NCI-H446 treated with DMSO at 0.1 percent for 48 hours (cell line): ENCODE data around the gene NCAM1.
A peak's percentile ranks its signal among the peaks of the same experiment; 100 is the strongest.

ENCODE experiments used
- DNase-seq: peaks from one replicate; lab custom pipeline; 2025; lab: John Stamatoyannopoulos, UW

NCAM1 gene

GRCh38 chr11:113311536-113311935 is 350.3 kb downstream of the NCAM1 start:
- DNase-seq: no peak

- no peak for DNase-seq
Measured at GRCh38 chr11:113313601-113314000, 352.4 kb downstream of the NCAM1 start.

GRCh38 chr11:113314065-113314388 is 352.8 kb downstream of the NCAM1 start:
- no peak for DNase-seq

GRCh38 chr11:113314389-113315301 is 353.4 kb downstream of the NCAM1 start, which contains the start of gene TTC12:
Gene TTC12, plus strand, starts transcription at chr11:113314583. Its CDS starts 1,675 bp downstream, at chr11:113316258.
- DNase-seq: peak; percentile 63

- no peak for DNase-seq
Measured at GRCh38 chr11:113315811-113316210, 354.6 kb downstream of the NCAM1 start.

DNA sequence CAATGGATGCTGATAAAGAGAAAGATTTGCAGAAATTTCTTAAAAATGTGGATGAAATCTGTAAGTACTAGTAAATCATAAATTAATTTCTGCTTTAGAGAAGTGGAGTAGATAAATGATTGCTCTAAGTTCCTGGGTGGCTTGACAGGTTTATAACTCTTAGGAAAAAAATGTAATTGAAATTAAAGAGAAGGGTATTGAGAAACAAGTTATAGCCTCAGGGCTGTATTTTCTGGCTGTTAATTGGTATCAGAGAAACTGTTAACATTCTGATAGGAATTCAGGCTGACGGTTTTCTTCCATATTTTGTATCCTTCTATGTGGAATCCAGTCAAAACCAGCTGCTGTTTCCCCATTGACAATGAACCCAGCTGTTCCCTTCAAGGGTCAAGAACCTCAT is 355.0 kb downstream of the NCAM1 start:
- DNase-seq: no peak

DNA sequence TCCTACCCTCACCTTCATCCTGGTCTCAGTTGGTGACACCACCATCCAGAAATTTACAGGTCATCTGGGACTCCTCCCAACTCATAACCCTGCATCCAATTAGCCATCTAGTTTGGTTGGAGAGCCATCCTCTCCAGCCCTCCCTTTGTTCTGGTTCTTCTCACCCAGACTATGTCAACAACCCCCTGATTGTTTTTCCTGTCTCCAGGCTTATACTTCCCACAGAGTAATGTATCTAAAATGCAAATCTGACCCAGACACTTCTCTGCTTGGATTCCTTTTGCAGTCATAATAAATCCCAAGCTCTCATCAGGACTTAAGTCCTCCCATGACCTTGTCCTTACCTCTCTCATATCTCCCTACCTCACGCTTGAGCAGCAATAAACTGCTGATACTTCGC is 356.1 kb downstream of the NCAM1 start:
- no peak for DNase-seq

- no peak for DNase-seq
Measured at GRCh38 chr11:113319085-113319484, 357.9 kb downstream of the NCAM1 start.

DNA sequence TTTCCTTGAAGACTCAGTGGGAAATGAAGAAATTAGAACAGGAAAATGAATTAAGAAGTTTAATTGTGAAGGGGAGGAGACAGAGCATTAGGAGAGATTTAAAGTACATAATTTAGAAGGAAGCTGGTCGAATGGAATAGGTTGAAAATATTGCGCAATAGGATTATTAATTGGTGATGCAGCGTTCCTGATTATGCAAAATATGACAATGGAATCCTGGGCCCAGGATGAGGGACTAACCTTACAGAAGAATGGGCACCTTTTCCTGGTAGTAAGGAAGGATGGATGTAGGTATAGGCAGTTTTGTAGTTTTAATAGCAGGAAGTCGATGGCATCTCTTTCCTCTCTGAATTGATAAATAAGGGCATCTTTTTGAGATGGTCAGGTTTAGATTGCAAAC is 360.9 kb downstream of the NCAM1 start:
- no peak for DNase-seq

DNA sequence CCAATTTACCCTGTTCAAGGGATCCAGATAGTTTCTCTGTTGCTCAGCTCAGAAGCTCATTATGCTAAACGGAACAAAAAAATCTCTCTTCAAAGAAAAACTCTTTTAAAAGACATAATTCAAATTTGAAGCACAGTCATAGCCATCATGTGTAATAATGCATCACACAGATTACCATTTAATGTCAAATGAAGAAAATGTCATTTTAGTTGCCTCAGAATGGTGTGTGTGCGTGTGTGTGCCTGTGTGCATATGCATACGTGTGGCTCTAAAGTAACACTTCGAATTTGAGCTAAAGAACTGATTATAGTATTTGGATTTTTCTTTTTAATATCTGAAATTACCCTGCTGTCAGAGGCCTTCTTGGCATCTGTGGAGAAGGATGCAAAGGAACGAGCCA is 363.0 kb downstream of the NCAM1 start:
- DNase-seq: no peak
